ENCODE results near the gene CDH4. TPM values are rescaled to one million over a fixed set of nuclear protein-coding genes. Genes with fewer than 3 reads are reported as not detected.

Gene CDH4
- polyA plus RNA-seq, 1 experiment: 1.5 TPM

DNA sequence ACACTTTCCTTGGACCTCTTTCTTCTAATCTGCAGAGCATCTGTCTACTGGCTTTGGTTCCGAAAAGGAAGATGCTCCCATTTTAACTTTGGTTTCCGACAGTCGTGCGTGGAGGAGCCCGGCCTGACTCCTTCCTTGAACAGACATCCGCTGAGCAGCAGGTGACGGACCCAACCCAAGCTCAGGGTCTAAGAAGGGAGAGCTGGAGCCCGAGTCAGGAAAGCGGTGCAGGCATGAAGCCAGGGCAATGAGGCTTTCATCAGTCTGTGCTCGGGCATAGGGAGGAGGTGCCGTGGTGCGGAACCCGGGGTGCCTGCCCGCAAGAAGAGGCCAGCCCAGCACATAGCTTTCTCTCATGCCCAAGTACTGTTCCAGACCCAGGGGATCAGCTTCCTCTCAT is 109.4 kb downstream of the CDH4 start:
- ChIA-PET POLR2A (no interaction called here), CTCF (no interaction called here)
- Histone ChIP-seq H3K4me3 (ENCODE audit: low read depth, low read length) (no peak overlapping the region), H3K36me3 (ENCODE audit: control insufficient read depth, insufficient read depth, low read length) (no peaks in the 10 kb centered on the region), H3K27me3 (ENCODE audit: control insufficient read depth, insufficient read depth, low read length) (no peaks in the 10 kb centered on the region)
- TF ChIP-seq CTCF (IDR thresholded peaks at IDR 0.05; ENCODE audit: insufficient read depth, low read depth, low read length): no peak
- no peak for DNase-seq (ENCODE audit: low read depth)

DNA sequence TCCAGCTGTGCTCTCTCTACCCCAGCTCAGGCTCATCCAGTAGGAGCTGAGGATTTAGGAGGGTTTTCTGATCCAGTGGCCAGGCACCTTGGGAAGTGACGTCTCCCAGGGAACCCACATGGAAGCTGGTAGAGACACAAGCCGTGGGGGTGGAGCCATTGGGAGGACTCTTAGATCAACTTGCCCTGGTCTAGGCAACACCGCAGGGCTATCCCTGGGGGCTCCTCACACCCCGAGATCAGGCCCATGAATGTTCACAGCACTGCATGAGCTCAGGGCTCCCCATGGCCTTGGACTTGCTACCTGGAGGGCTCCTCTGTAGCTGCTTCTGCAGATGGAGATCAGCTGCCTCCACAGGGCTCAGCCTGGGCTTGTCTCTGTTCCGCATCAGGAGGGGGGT is 112.1 kb downstream of the CDH4 start:
- H3K4me3 ChIP-seq (ENCODE audit: low read depth, low read length): no peak overlapping the region
- ChIA-PET CTCF (interaction anchor here (0.7 kb wide), 1 partner anchor 27 kb away, joined by 3 read pairs; no protein-coding TSS in a partner anchor), POLR2A (no interaction called here)
- no peak for TF ChIP-seq CTCF (IDR thresholded peaks at IDR 0.05; ENCODE audit: insufficient read depth, low read depth, low read length)
- no peaks in the 10 kb centered on the region for H3K27me3 ChIP-seq (ENCODE audit: control insufficient read depth, insufficient read depth, low read length)
- H3K36me3 ChIP-seq (ENCODE audit: control insufficient read depth, insufficient read depth, low read length): no peaks in the 10 kb centered on the region
- DNase-seq (ENCODE audit: low read depth): no peak

- Histone ChIP-seq H3K27me3 (ENCODE audit: control insufficient read depth, insufficient read depth, low read length) (no peaks in the 10 kb centered on the region), H3K4me3 (ENCODE audit: low read depth, low read length) (no peak overlapping the region), H3K36me3 (ENCODE audit: control insufficient read depth, insufficient read depth, low read length) (no peaks in the 10 kb centered on the region)
- DNase-seq (ENCODE audit: low read depth): no peak
- TF ChIP-seq CTCF (IDR thresholded peaks at IDR 0.05; ENCODE audit: insufficient read depth, low read depth, low read length): no peak
- POLR2A ChIA-PET: no interaction called here
- CTCF ChIA-PET: no interaction called here
Observed at GRCh38 chr20:61366914-61367313, 114.9 kb downstream of the CDH4 start.

DNA sequence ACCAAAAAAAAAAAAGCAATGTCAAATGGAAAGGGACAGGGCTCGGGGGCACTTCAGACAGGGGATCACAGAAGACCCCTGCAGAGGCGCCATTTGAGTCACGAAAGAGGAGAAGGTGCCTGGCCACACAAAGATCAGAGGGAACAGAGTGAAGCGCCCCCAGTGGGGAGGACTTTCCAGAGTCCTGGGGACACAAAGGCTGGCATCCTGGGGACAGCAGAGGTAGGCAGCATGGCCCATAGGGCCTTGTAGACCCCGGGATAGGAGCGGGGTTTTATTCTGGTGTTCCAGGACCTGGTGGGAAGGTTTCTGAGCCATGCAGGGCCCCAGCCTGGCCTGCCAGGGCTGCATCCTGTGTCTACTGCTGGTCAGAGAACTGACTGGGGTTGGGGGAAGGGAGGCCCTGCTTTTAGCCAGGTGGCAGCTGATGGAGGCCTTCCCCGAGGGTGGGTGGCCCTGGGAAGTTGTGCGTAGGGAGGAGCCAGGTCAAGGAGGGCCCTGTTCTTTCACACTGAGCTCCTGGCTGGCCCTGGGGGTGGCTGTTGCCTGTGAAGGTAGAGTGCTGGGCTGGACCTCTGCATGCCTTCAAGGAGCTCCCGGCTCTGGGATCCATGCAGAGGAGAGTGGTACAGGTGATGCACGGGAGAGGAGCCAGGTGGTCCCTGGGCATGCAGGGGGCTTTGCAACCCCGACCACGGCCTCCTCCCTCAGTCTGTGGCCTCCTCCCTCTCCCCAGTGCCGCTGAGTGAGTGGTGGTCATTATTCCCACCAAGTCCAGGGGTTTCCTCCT is 117.9 kb downstream of the CDH4 start:
- no peak for TF ChIP-seq CTCF (IDR thresholded peaks at IDR 0.05; ENCODE audit: insufficient read depth, low read depth, low read length)
- Histone ChIP-seq H3K4me3 (ENCODE audit: low read depth, low read length) (no peak overlapping the region), H3K36me3 (ENCODE audit: control insufficient read depth, insufficient read depth, low read length) (no peaks in the 10 kb centered on the region), H3K27me3 (ENCODE audit: control insufficient read depth, insufficient read depth, low read length) (no peaks in the 10 kb centered on the region)
- no peak for DNase-seq (ENCODE audit: low read depth)
- ChIA-PET CTCF (no interaction called here), POLR2A (no interaction called here)

GRCh38 chr20:61370841-61371303 is 118.8 kb downstream of the CDH4 start:
- DNase-seq (ENCODE audit: low read depth): no peak
- Histone ChIP-seq H3K36me3 (ENCODE audit: control insufficient read depth, insufficient read depth, low read length) (no peaks in the 10 kb centered on the region), H3K4me3 (ENCODE audit: low read depth, low read length) (no peak overlapping the region), H3K27me3 (ENCODE audit: control insufficient read depth, insufficient read depth, low read length) (no peaks in the 10 kb centered on the region)
- CTCF ChIA-PET: no interaction called here
- POLR2A ChIA-PET: no interaction called here
- TF ChIP-seq CTCF (IDR thresholded peaks at IDR 0.05; ENCODE audit: insufficient read depth, low read depth, low read length): no peak

Measured in BJ (cell line).